ENCODE data around the gene CAND1. TPM values are rescaled to one million over a fixed set of nuclear protein-coding genes. Genes with fewer than 3 reads are reported as not detected.

CAND1 gene
- total and polyA plus RNA-seq, 2 of the 8 experiments (the other 6 are each of a cell fraction or from before 2014, with no cell fraction given), result 39.4 to 271 TPM

DNA sequence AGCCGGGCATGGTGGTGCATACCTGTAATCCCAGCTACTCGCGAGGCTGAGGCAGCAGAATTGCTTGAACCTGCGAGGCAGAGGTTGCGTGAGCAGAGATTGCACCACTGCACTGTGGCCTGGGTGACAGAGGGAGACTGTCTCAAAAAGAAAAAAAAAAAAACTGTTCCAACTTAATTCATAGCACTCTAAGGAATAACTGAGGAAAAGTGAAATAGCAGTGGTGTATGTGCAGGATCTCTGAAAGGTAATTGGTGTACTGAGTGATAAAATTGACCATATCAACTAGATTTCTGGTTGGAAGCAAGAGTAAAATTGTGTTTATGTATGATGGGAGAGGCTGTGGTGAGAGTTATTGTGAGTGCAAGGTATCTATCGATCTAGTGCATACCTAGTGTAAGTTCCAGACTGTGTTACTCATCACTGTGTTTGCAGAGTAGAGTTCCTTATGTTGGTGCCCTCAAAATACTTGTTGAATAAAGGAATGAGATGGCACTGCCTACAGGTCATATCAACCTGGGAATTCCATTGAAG lies 6.3 kb downstream of the CAND1 start:
- Histone ChIP-seq H3K27ac (ENCODE audit: low read depth, low read length) (no peak overlapping the region), H2BK12ac (ENCODE audit: low read depth, low read length) (no peak overlapping the region), H3K4me1 (replicated peaks in 1 of 4; ENCODE audit: control insufficient read depth in 3 of 4, insufficient read depth in 4 of 4, low read length in 3 of 4) (peaks cover 0 to 5% (median 1%) of the 10 kb centered on the region in 4 experiments; a peak in 3 of 7 replicates), H3K27me3 (replicated peaks in 1 of 4; ENCODE audit: control insufficient read depth in 3 of 4, extremely low read depth in 1 of 4, insufficient read depth in 3 of 4, low read length in 3 of 4) (no peaks in the 10 kb centered on the region), H3K56ac (replicated peaks; ENCODE audit: insufficient read length, low read depth, low read length) (no peak overlapping the region), H3K4me2 (ENCODE audit: insufficient read depth in 1 of 2, low read depth in 2 of 2, low read length in 2 of 2) (no peak overlapping the region), H4K91ac (replicated peaks; ENCODE audit: insufficient read length, low read length) (no peak overlapping the region), H2BK5ac (ENCODE audit: low read depth, low read length) (no peak overlapping the region), H2BK20ac (ENCODE audit: low read length) (no peak overlapping the region), H2AK5ac (ENCODE audit: low read depth, low read length) (no peak overlapping the region), H3K4ac (replicated peaks; ENCODE audit: insufficient read length, low read depth, low read length) (no peak overlapping the region), H3K18ac (ENCODE audit: extremely low read depth, low read length) (no peak overlapping the region), H4K5ac (ENCODE audit: insufficient read length, low read depth, low read length) (no peak overlapping the region), H2BK120ac (replicated peaks; ENCODE audit: low read depth, low read length) (no peak overlapping the region), H3K79me1 (ENCODE audit: low read depth, low read length) (peaks cover 6% of the 10 kb centered on the region), H3K23ac (ENCODE audit: insufficient read length) (no peak overlapping the region), H3K4me3 (ENCODE audit: extremely low read depth in 1 of 4, insufficient read depth in 2 of 4, low read depth in 3 of 4, low read length in 4 of 4) (no peak overlapping the region), H3K9me3 (ENCODE audit: insufficient read depth in 2 of 2, low read depth in 1 of 2, low read length in 1 of 2) (no peaks in the 10 kb centered on the region), H3K14ac (ENCODE audit: insufficient read length) (no peak overlapping the region), H2BK15ac (ENCODE audit: low read length) (no peak overlapping the region), H3K9ac (replicated peaks in 1 of 4; ENCODE audit: extremely low read depth in 1 of 4, low read depth in 3 of 4, low read length in 3 of 4) (no peak overlapping the region), H4K8ac (ENCODE audit: extremely low read depth, insufficient read depth, low read length) (no peak overlapping the region), H3K23me2 (ENCODE audit: low read depth, low read length) (no peaks in the 10 kb centered on the region), H3K36me3 (ENCODE audit: control insufficient read depth in 2 of 4, insufficient read depth in 4 of 4, low read length in 3 of 4) (peaks cover 0 to 12% (median 0%) of the 10 kb centered on the region in 4 experiments; a peak in 2 of 8 replicates), H3K79me2 (ENCODE audit: control insufficient read depth in 1 of 2, insufficient read depth in 2 of 2, low read length in 2 of 2) (peaks cover 29 to 100% of the 10 kb centered on the region in 2 experiments), H4K20me1 (replicated peaks in 1 of 2; ENCODE audit: control insufficient read depth in 1 of 2, insufficient read depth in 2 of 2, low read length in 2 of 2) (peaks cover 9 to 20% of the 10 kb centered on the region in 2 experiments), H2AFZ (ENCODE audit: low read length) (no peak overlapping the region)
- TF ChIP-seq GTF2F1 (IDR thresholded peaks at IDR 0.05; ENCODE audit: borderline replicate concordance, low read depth, low read length) (no peak), ZNF274 (IDR thresholded peaks at IDR 0.05; ENCODE audit: borderline replicate concordance, extremely low read depth, low read length) (no peak), RFX5 (IDR thresholded peaks at IDR 0.05; ENCODE audit: borderline replicate concordance, low read depth, low read length) (no peak), MAFK (IDR thresholded peaks at IDR 0.05; ENCODE audit: low read depth, low read length) (no peak), JUN (IDR thresholded peaks at IDR 0.05; ENCODE audit: low read depth, low read length) (no peak), TEAD4 (IDR thresholded peaks at IDR 0.05; ENCODE audit: low read depth, low read length) (no peak), SIX5 (IDR thresholded peaks at IDR 0.05; ENCODE audit: low read depth, low read length) (no peak), HDAC6 (IDR thresholded peaks at IDR 0.05; ENCODE audit: low read depth, low read length) (no peak)
- TF ChIP-seq, protein P1, sequence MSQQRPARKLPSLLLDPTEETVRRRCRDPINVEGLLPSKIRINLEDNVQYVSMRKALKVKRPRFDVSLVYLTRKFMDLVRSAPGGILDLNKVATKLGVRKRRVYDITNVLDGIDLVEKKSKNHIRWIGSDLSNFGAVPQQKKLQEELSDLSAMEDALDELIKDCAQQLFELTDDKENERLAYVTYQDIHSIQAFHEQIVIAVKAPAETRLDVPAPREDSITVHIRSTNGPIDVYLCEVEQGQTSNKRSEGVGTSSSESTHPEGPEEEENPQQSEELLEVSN (IDR thresholded peaks at IDR 0.05), result no peak
- POLR2A ChIA-PET (ENCODE audit: partially characterized antibody), result no interaction called here
- CTCF ChIA-PET (ENCODE audit: partially characterized antibody), result interaction anchor here (1.3 kb wide), 1 partner anchor 78 kb away, joined by 3 read pairs; no protein-coding TSS in a partner anchor
- 91% methylated on average over 6 of the region's 6 CpGs; no CpG with 5 or more reads in 1 of the 2 experiments for WGBS, 2 experiments (ENCODE audit: extremely low coverage in 1 of 2, insufficient coverage in 1 of 2, insufficient read length in 1 of 2, insufficient replicate concordance in 2 of 2, low coverage in 1 of 2, low lambda C conversion rate in 2 of 2, missing lambda C conversion rate in 1 of 2)
- DNase-seq (ENCODE audit: low read depth in 1 of 2, low spot score in 2 of 2) (no peak), FAIRE-seq (no peak)
